NK-92 treated with Interleukin-12 subunit alpha and Interleukin-12 subunit beta, amount 100 ng/mL, for 24 hours (cell line): ENCODE data around the gene SPG21.

Source experiments
- DNase-seq: peaks from one replicate; lab custom pipeline; 2025; lab: John Stamatoyannopoulos, UW

Gene SPG21

GRCh38 chr15:64991536-64992135, 1.9 kb upstream of the SPG21 start:
- no peak for DNase-seq

GRCh38 chr15:64990168-64990470, 405 bp upstream of the SPG21 start:
- DNase-seq = no peak

GRCh38 chr15:64987136-64987535, 2.6 kb downstream of the SPG21 start:
- DNase-seq = no peak

- DNase-seq = no peak
Measured at GRCh38 chr15:64985366-64986033, 4.2 kb downstream of the SPG21 start.

DNA sequence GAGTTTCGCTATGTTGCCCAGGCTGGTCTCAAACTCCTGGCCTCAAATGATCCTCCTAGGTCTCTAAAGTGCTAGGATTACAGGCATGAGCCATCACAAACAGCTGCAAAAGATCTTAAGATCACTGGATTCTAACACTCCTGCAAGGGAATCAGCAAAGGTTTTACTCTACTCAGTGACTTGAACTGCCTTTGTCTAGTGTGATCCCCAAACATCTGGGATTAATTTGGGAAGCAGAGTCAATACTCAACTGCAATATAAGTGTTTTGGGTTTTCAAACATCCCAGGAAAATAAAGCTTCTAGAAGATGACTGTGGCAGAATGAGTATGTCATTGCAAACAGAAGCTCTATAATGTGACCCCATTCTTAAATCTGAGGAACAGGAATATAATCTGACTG, 7.2 kb downstream of the SPG21 start:
- no peak for DNase-seq

- DNase-seq = no peak
Measured at GRCh38 chr15:64981812-64982431, 7.8 kb downstream of the SPG21 start.

GRCh38 chr15:64979252-64979710, 10.4 kb downstream of the SPG21 start:
- DNase-seq = no peak

DNA sequence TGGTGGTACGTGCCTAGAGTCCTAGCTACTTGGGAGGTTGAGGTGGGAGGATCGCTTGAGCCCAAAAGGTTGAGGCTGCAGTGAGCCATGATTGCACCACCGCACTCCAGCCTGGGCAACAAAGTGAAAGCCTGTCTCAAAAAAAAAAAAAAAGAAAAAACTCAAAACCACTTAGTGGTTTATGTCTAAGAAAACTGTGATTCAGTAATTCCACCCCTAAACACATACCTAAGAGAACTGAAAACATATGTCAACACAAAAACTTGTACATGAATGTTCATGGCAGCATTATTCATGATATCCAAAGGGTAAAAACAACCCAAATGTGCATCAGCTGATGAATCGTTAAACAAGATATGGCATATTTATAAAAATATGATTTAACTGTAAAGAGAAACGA, 14.3 kb downstream of the SPG21 start:
- no peak for DNase-seq

DNA sequence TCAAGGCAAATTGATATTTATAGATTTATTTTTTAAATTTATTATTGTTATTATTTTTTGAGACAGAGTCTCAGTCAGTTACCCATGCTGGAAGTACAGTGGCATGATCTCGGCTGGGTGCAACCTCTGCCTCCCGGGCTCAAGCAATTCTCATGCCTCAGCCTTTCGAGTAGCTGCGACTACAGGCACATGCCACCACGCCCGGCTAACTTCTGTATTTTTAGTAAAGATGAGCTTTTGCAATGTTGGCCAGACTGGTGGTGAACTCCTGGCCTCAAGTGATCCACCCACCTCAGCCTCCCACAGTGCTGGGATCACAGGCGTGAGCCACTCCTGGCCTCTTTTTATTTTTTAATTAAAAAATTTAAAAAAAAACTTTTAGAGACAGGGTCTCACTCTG, 19.0 kb downstream of the SPG21 start:
- DNase-seq = no peak

GRCh38 chr15:64969401-64969800, 20.3 kb downstream of the SPG21 start:
- no peak for DNase-seq

DNA sequence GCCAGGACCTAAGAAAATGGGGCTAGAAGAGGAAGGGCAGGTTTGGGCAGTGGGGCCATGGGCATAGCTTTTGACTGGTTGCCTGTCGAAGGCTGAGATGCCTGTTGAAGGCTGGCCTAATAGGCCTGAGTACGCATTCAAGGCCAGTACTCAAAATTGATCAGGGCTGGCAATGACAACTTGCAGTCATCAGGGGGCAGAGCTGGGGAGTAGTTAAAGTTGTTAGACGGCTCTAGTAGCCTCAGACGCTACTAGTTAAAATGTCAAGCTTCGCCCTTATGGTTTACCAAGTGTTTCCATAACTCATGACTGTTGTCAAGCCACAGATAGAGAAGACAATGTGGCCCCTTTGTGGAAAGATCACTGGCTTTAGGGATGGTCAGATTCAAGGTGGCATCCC, 28.7 kb downstream of the SPG21 start:
- DNase-seq = no peak

DNA sequence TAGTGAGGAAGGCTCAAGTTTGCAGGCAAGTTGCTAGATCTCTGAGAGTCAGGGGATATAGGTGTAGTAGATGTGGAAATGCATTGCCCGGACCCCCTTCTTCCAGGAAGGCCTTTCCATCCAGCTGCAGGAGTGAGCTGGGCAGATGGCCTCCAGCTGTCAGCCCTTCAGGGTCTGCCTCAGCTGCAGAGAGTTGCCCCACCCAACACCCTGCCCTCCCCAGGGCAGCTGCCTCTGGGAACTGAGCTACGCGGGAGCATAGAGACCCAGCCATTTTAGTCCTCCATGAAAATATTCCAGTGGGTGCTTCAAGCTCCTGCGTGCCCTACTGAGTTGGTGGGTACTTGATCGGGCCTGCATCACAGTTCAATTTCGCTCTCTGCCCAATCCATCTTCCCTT, 29.6 kb downstream of the SPG21 start:
- DNase-seq = no peak

- DNase-seq = no peak
Measured at GRCh38 chr15:64959128-64959527, 30.6 kb downstream of the SPG21 start.

GRCh38 chr15:64954395-64954794, 35.3 kb downstream of the SPG21 start:
- DNase-seq = no peak

- no peak for DNase-seq
Measured at GRCh38 chr15:64951777-64952418, 37.8 kb downstream of the SPG21 start.

DNA sequence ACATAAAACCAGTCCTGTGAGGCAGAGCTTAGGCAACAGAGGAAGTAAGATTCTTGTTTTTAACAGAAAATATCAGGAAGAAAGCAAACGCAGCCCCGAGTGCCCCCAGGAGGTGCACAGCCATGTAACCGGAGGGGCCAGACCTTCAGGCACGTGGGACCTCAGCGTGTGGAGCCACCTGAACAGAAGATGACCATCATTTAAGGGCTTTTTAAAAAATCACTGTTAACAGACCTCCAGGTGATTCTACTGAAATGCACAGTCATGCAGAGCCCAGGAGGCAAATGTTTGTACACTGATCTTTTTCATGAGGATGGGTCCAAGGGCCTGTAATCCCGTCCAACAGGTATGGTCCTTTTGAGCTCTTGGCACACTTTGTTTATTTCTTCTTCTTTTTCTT, 38.8 kb downstream of the SPG21 start:
- no peak for DNase-seq

GRCh38 chr15:64949383-64950186, 40.1 kb downstream of the SPG21 start:
- DNase-seq = no peak

DNA sequence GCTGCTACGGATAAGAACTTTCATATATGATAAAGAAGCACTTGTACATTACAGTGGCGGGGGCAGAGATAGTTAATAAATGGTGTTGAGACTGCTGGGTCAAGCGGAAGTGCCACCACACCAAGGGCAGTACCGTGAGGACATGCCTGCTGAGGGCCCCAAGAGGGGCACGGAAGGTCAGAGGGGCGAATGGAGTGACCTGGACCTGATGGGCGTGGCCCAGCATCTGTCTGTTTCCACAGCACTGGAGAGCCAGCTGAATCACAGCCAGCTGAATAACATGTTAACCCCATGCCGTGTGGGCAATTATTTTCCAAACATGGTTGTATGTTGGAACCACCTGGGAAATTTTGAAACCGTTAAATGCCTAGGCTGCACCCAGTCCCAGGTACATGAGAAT, 40.8 kb downstream of the SPG21 start:
- no peak for DNase-seq

- no peak for DNase-seq
Measured at GRCh38 chr15:64947211-64947610, 42.5 kb downstream of the SPG21 start.

GRCh38 chr15:64944961-64945360, 44.8 kb downstream of the SPG21 start:
- DNase-seq = no peak

- no peak for DNase-seq
Measured at GRCh38 chr15:64943512-64944225, 46.0 kb downstream of the SPG21 start.

DNA sequence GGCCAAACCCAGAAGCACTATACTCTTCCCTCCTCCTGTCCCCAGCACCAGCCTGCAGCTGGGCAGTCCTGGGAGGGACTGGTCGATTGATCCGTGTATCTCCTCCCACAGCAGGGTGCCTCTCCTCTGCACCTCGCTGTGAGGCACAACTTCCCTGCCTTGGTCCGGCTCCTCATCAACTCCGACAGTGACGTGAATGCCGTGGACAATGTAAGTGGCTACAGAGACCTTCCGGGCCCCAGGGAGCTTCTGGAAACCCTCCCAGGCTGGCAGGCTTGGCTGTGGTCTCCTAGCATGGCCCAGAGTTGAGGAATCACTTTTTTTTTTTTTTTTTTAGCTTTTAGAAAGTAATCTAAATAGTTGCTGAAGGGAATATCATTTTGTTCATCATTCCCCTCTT, 47.4 kb downstream of the SPG21 start:
- no peak for DNase-seq
